H1 (cell line): Measurements from ENCODE around the gene NEK9.

Experiments used
- EGR1 ChIP-seq: IDR thresholded peaks from 2 replicates; pipeline ENCODE4 v1.6.1; 2011; ENCODE audit warnings: low read depth, low read length, borderline replicate concordance
- SP1 ChIP-seq: IDR thresholded peaks from 2 replicates; pipeline ENCODE4 v1.6.1; 2011; ENCODE audit warnings: low read depth, low read length
- TAF1 ChIP-seq: IDR thresholded peaks from 2 replicates; pipeline ENCODE4 v1.6.1; 2011; ENCODE audit warnings: mild to moderate bottlenecking, low read depth, low read length
- USF2 ChIP-seq: IDR thresholded peaks from 2 replicates; pipeline ENCODE4 v1.6.1; 2011; ENCODE audit warnings: low read length, improper control_type of control experiment
- TF ChIP-seq, protein P1 (sequence below), 3 experiments: IDR thresholded peaks; 1 replicate in 2 of 3; 2 replicates in 1 of 3; pipeline versions ENCODE4 v1.5.1 to v1.6.1; 2011; ENCODE audit warnings: low read length in 3 of 3, mild to moderate bottlenecking in 3 of 3, inconsistent platforms in 2 of 3, low read depth in 1 of 3, moderate library complexity in 1 of 3; ENCODE audit not compliant: insufficient read depth in 1 of 3; ENCODE audit errors: control extremely low read depth in 1 of 3

DNA sequence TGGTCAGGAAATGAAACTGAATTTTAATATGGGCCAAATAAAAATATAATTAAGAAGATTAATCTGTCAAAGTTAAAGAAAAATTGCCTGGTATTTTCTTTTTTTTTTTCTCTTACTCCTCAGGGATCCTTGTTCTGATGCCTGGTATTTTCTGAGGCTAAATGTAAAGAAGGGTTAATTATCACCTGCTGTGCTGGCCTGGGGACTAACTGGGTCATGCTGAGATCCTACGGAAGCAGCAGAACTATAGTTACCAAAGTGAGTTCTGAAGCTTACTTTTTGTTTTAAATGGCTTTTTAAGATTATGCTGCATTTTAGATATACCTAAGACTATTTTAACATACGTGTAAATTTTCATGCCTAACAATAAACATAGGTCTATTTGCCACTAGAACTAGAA lies 34.1 kb downstream of the NEK9 start:
- TF ChIP-seq SP1 (no peak), EGR1 (no peak), USF2 (no peak), TAF1 (no peak)
- TF ChIP-seq, protein P1, sequence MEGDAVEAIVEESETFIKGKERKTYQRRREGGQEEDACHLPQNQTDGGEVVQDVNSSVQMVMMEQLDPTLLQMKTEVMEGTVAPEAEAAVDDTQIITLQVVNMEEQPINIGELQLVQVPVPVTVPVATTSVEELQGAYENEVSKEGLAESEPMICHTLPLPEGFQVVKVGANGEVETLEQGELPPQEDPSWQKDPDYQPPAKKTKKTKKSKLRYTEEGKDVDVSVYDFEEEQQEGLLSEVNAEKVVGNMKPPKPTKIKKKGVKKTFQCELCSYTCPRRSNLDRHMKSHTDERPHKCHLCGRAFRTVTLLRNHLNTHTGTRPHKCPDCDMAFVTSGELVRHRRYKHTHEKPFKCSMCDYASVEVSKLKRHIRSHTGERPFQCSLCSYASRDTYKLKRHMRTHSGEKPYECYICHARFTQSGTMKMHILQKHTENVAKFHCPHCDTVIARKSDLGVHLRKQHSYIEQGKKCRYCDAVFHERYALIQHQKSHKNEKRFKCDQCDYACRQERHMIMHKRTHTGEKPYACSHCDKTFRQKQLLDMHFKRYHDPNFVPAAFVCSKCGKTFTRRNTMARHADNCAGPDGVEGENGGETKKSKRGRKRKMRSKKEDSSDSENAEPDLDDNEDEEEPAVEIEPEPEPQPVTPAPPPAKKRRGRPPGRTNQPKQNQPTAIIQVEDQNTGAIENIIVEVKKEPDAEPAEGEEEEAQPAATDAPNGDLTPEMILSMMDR (IDR thresholded peaks at IDR 0.05; ENCODE audit: control extremely low read depth in 1 of 3, insufficient read depth in 1 of 3, low read depth in 1 of 3, low read length in 3 of 3): no peak
